Measurements from ENCODE around the gene PLEKHH1.

PLEKHH1 gene

DNA sequence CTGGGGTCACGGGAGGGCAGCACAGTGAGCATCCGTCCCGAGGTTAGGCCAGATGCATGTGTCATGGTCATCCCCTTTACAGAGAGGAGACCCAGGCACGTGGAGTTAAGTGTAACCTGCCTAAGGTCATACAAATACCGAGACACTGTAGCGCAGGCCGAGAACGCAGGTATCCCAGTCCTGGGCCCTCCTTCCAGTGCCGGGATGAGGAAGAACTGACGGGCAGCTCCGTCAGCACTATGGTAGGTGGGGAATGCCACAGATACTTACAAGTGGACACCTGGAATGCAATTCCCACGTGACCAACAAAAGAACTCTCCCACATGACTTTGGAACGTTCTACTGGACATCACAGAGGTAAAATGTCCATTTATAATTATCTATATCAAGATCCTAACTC, 35.9 kb upstream of the PLEKHH1 start:
- in situ Hi-C loops (cut with MboI; ENCODE audit: low sequenced_read_pairs, unreplicated experiment) = no loop called here
- DNase-seq (ENCODE audit: low spot score) = no peak
- TF ChIP-seq, protein P1, sequence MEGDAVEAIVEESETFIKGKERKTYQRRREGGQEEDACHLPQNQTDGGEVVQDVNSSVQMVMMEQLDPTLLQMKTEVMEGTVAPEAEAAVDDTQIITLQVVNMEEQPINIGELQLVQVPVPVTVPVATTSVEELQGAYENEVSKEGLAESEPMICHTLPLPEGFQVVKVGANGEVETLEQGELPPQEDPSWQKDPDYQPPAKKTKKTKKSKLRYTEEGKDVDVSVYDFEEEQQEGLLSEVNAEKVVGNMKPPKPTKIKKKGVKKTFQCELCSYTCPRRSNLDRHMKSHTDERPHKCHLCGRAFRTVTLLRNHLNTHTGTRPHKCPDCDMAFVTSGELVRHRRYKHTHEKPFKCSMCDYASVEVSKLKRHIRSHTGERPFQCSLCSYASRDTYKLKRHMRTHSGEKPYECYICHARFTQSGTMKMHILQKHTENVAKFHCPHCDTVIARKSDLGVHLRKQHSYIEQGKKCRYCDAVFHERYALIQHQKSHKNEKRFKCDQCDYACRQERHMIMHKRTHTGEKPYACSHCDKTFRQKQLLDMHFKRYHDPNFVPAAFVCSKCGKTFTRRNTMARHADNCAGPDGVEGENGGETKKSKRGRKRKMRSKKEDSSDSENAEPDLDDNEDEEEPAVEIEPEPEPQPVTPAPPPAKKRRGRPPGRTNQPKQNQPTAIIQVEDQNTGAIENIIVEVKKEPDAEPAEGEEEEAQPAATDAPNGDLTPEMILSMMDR (IDR thresholded peaks at IDR 0.05; ENCODE audit: borderline replicate concordance, control extremely low read depth, extremely low read depth, insufficient read depth, missing control alignments) = no peak

DNA sequence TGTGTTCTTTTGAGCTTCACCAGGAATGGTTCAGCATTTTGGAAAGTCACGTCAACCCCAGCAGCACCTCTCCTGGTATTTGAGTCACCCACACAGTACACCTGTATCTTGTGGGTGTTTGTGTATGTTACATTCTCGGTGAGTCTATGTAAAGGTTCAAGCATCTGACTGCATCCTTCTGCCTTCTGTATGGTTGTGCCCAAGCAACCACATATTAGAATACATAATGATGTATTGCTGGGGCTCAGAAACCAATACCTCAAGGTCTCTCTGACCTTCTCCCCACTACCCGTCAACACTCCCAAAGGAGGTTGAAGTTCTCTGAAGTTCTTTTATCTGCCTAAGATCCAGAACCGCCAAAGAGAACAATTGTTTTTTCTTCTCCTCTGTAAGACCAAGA, 35.4 kb upstream of the PLEKHH1 start:
- TF ChIP-seq, protein P1 (IDR thresholded peaks at IDR 0.05; ENCODE audit: borderline replicate concordance, control extremely low read depth, extremely low read depth, insufficient read depth, missing control alignments) = no peak

DNA sequence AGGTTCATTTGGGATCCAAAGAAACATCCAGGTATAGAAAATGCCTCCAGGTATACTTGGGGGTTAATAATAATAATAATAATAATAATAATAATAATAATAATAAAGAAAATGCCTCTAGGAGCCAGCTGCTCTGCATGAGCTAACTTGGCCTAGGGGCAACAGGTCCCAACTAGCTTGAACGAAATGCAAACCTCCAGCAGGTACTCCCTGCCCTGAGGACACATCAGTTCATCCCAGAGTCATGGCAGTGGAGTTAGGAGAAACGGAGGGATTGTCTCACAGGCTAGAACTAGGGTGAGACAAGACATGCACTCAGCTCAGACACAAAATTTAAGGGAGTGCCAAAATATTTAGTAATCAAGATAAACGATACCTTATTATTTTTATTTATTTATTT, 32.1 kb upstream of the PLEKHH1 start:
- no peak for DNase-seq (ENCODE audit: low spot score)
- in situ Hi-C loops (cut with MboI; ENCODE audit: low sequenced_read_pairs, unreplicated experiment) = no loop called here
- TF ChIP-seq, protein P1 (IDR thresholded peaks at IDR 0.05; ENCODE audit: borderline replicate concordance, control extremely low read depth, extremely low read depth, insufficient read depth, missing control alignments) = no peak

More for the DNA sequence above, 35.4 kb upstream of the PLEKHH1 start:
- in situ Hi-C loops (cut with MboI; ENCODE audit: low sequenced_read_pairs, unreplicated experiment) = no loop called here
- no peak for DNase-seq (ENCODE audit: low spot score)

DNA sequence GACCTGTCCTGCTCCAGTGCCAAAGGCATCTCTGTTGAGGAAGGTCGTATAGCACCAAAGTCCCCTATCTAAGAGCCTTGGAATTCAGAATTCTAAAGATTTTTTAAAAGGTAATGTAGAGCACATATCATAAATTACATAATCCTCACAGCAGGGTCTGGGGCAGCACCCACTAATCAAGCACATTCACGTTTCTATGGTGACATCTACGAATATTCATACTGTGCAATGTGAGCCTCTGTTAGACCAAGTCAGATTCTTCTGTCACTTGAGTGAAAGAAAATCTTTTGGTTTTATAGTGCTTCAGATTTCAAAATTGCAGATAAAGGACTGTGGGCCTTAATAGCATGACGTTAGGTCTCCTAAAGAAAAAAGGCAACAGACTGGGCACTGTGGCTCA, 31.4 kb upstream of the PLEKHH1 start:
- DNase-seq (ENCODE audit: low spot score) = no peak
- in situ Hi-C loops (cut with MboI; ENCODE audit: low sequenced_read_pairs, unreplicated experiment) = no loop called here
- TF ChIP-seq, protein P1 (IDR thresholded peaks at IDR 0.05; ENCODE audit: borderline replicate concordance, control extremely low read depth, extremely low read depth, insufficient read depth, missing control alignments) = no peak

DNA sequence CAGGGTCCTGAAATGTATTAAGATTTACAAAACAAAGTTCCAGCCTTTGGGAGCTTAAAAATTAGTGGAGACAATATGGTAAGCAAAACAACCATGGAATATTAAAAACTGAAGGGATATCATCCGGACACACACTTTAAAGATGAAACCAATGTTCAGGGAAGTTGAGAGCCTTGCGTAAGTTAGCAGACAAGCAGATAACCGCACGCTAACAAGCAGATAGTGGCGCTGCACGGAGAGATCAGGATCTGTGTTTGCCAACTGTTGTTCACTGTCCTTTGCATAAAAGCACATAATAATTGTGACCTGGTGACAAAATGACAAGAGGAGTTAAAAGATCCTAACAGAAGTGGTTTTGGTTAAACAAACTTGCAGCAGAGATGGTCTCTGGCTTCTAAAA, 30.2 kb upstream of the PLEKHH1 start:
- DNase-seq (ENCODE audit: low spot score) = no peak
- TF ChIP-seq, protein P1 (IDR thresholded peaks at IDR 0.05; ENCODE audit: borderline replicate concordance, control extremely low read depth, extremely low read depth, insufficient read depth, missing control alignments) = no peak
- in situ Hi-C loops (cut with MboI; ENCODE audit: low sequenced_read_pairs, unreplicated experiment) = no loop called here

DNA sequence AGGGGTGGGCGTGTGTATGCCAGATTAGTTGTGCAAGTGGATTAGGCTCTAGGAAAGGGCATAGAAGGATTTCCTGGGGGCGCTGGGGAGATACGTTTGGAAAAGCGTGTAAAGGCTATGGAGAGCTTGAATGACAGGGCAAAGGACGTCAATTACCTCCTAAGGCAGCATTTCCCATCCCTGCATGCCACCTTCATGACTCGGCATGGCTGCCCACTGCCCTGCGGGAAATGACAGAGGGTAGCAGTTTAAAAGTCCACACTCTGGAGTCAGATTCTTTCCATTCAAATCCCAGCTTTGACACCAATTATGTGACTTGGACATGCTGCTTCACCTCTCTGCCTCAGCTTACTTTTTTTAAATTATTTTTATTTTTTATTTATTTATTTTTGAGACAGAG, 29.8 kb upstream of the PLEKHH1 start:
- DNase-seq (ENCODE audit: low spot score) = no peak
- TF ChIP-seq, protein P1 (IDR thresholded peaks at IDR 0.05; ENCODE audit: borderline replicate concordance, control extremely low read depth, extremely low read depth, insufficient read depth, missing control alignments) = no peak
- in situ Hi-C loops (cut with MboI; ENCODE audit: low sequenced_read_pairs, unreplicated experiment) = no loop called here

DNA sequence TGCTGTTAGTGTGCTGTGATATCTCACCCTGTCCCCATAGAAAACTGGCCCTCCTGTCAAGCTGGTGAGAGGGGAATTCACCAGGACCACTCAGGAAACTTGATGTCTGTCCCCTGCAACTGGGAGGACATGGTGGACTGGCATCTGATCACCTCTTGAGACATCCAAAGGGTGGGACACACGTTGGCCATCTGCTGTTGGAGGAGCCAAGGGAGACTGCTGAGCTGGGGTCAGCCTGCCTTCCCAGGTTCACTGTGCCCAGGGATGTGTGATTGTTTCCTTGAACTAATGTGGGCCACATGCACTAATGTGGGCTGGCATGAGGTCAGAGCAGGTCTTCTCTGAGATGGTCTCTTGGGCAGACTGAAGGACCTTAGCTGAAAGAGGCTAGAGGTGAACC, 27.8 kb upstream of the PLEKHH1 start:
- in situ Hi-C loops (cut with MboI; ENCODE audit: low sequenced_read_pairs, unreplicated experiment) = no loop called here
- DNase-seq (ENCODE audit: low spot score) = no peak
- TF ChIP-seq, protein P1 (IDR thresholded peaks at IDR 0.05; ENCODE audit: borderline replicate concordance, control extremely low read depth, extremely low read depth, insufficient read depth, missing control alignments) = no peak

Data from GM13976 (cell line).